Measurements from ENCODE around the gene LILRA1.

DNA sequence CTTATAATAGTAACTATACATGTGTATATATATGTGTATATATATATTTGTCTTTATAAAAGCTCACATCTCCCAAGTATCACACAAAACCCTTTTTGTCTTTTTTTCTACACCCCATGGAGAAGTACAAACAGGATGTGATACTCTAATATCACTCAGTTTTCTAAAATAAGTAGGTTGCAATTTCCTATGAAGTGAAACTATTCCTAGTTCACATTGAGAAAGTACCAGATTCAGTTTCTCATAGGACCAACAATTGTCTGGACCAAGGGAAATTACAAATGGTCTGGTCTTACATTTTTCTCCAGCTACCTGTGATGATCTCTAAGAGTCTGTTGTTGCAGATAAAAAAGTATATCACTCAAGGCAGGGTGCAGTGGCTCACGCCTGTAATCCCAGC, 19.0 kb downstream of the LILRA1 start:
- TF ChIP-seq, protein P1, sequence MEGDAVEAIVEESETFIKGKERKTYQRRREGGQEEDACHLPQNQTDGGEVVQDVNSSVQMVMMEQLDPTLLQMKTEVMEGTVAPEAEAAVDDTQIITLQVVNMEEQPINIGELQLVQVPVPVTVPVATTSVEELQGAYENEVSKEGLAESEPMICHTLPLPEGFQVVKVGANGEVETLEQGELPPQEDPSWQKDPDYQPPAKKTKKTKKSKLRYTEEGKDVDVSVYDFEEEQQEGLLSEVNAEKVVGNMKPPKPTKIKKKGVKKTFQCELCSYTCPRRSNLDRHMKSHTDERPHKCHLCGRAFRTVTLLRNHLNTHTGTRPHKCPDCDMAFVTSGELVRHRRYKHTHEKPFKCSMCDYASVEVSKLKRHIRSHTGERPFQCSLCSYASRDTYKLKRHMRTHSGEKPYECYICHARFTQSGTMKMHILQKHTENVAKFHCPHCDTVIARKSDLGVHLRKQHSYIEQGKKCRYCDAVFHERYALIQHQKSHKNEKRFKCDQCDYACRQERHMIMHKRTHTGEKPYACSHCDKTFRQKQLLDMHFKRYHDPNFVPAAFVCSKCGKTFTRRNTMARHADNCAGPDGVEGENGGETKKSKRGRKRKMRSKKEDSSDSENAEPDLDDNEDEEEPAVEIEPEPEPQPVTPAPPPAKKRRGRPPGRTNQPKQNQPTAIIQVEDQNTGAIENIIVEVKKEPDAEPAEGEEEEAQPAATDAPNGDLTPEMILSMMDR (IDR thresholded peaks at IDR 0.05; ENCODE audit: insufficient read depth, low read length, poor library complexity, severe bottlenecking) = no peak
- no peak for TF ChIP-seq EZH2phosphoT487 (conservative IDR thresholded peaks at IDR 0.05; ENCODE audit: low read length)
